Panc1 (cell line): Measurements from ENCODE around the gene SAV1. TPM values are rescaled to one million over a fixed set of nuclear protein-coding genes. Genes with fewer than 3 reads are reported as not detected.

Source experiments
- ATAC-seq: fragments of 200-7000 bp; cut with Tn5 transposase; 2 replicates; pipeline ENCODE4 v1.9.1; 2020; ENCODE audit warnings: mild to moderate bottlenecking, moderate library complexity
- BruUV-seq: library from RNA; stranded (reverse); fragments of 400-500 nt; replicated peaks from 2 replicates; lab custom pipeline; 2021; lab: Mats Ljungman, UMichigan
- CTCF ChIA-PET: fragments of 300-600 bp; sonication (Branson Sonifier 250); formaldehyde crosslinking; loops from one replicate; lab custom pipeline; 2022; ENCODE audit warnings: antibody characterized with exemption; lab: Charles Lee
- POLR2A ChIA-PET: fragments of 300-600 bp; sonication (Branson Sonifier 250); formaldehyde crosslinking; loops from one replicate; lab custom pipeline; 2022; ENCODE audit warnings: antibody characterized with exemption; lab: Charles Lee
- DNase-seq: peaks from one replicate; pipeline ENCODE4 v3.0.0-alpha.2; 2010; ENCODE audit warnings: low read depth, low spot score
- H3K27ac ChIP-seq: 2 replicates; pipeline ENCODE4 v1.5.1; 2011; ENCODE audit warnings: mild to moderate bottlenecking, low read length, inconsistent platforms
- H3K27me3 ChIP-seq: fragments of 200-500 bp; sonication (Bioruptor generic); 2 replicates; pipeline ENCODE4 v1.6.0; 2014; ENCODE audit warnings: low read length, inconsistent platforms; ENCODE audit not compliant: control insufficient read depth, insufficient read depth
- H3K36me3 ChIP-seq: fragments of 200-500 bp; sonication (Bioruptor generic); 2 replicates; pipeline ENCODE4 v1.5.1; 2014; ENCODE audit warnings: inconsistent platforms, mild to moderate bottlenecking, low read length, moderate library complexity; ENCODE audit not compliant: control insufficient read depth, insufficient read depth
- H3K4me1 ChIP-seq: 2 replicates; pipeline ENCODE4 v1.5.1; 2011; ENCODE audit warnings: inconsistent platforms, mild to moderate bottlenecking, low read length, moderate library complexity; ENCODE audit not compliant: control insufficient read depth, insufficient read depth
- H3K4me3 ChIP-seq, 2 experiments: 2 replicates each; pipeline ENCODE4 v1.5.1; 2011 to 2012; ENCODE audit warnings: low read depth in 2 of 2, low read length in 2 of 2, mild to moderate bottlenecking in 2 of 2, inconsistent platforms in 1 of 2, moderate library complexity in 1 of 2
- H3K9me3 ChIP-seq: fragments of 200-500 bp; sonication (Bioruptor generic); 2 replicates; pipeline ENCODE4 v1.5.1; 2014; ENCODE audit warnings: low read depth, mild to moderate bottlenecking, inconsistent platforms, low read length, moderate library complexity; ENCODE audit not compliant: control insufficient read depth, insufficient read depth
- POLR2AphosphoS5 ChIP-seq: IDR thresholded peaks from 2 replicates; pipeline ENCODE4 v1.6.1; 2012; ENCODE audit warnings: mild to moderate bottlenecking, low read depth, low read length, moderate library complexity
- SIN3A ChIP-seq: IDR thresholded peaks from 2 replicates; pipeline ENCODE4 v1.6.1; 2012; ENCODE audit warnings: low read depth, mild to moderate bottlenecking, low read length, moderate library complexity, borderline replicate concordance; ENCODE audit not compliant: insufficient read depth
- TCF7L2 ChIP-seq: IDR thresholded peaks from 2 replicates; pipeline ENCODE4 v1.6.1; 2011; ENCODE audit warnings: mild to moderate bottlenecking, low read depth, low read length, inconsistent platforms
- in situ Hi-C: cut with HindIII; loops from 2 replicates; pipeline ENCODE4 v1.10.0; 2016; ENCODE audit warnings: low sequenced_read_pairs, low pct_unique_long_range_greater_than_20kb
- intact Hi-C: fragments of 100-400 bp; cut with micrococcal nuclease; formaldehyde crosslinking; loops from one replicate; pipeline ENCODE4 v1.10.0; 2022; ENCODE audit not compliant: unreplicated experiment
- total RNA-seq: library from RNA; stranded (reverse); gene quantifications from one replicate; pipeline ENCODE4 v1.2.1, GENCODE V29; 2021; ENCODE audit not compliant: unreplicated experiment
- TF ChIP-seq, protein P1 (sequence below): fragments of 450-650 bp; IDR thresholded peaks from 2 replicates; pipeline ENCODE4 v1.5.1; 2017; ENCODE audit warnings: mild to moderate bottlenecking
- TF ChIP-seq, protein P2 (sequence below), 2 experiments: IDR thresholded peaks; 2 replicates each; pipeline ENCODE4 v1.6.1; 2011 to 2012; ENCODE audit warnings: low read depth in 2 of 2, control low read depth in 1 of 2, low read length in 1 of 2, mild to moderate bottlenecking in 1 of 2, moderate library complexity in 1 of 2; ENCODE audit not compliant: insufficient read depth in 1 of 2

The SAV1 gene
- total RNA-seq, 1 experiment from 2014 or later, result 13.2 TPM

DNA sequence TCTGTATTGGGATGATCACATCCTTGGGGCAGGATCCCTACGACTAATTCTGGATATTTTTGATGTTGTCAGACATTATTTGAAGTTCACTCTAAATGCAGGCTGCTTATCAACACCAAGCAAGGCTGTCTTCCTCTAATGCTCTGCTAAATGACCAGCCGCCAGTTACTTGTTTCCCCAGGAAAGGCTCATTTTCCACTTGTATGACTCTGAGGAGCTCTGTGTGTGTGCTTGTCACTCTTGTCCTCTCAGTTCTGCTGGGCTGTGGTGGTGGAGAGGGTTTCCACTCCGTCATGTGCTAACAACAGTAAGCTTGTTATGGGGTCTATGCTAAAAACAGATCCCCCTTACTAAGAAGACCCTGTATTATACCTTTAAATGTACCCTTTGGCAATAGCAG is 66.1 kb downstream of the SAV1 start:
- no TSS peak for BruUV-seq
- no peak overlapping the region for H3K27ac ChIP-seq
- CTCF ChIA-PET, result no interaction called here

DNA sequence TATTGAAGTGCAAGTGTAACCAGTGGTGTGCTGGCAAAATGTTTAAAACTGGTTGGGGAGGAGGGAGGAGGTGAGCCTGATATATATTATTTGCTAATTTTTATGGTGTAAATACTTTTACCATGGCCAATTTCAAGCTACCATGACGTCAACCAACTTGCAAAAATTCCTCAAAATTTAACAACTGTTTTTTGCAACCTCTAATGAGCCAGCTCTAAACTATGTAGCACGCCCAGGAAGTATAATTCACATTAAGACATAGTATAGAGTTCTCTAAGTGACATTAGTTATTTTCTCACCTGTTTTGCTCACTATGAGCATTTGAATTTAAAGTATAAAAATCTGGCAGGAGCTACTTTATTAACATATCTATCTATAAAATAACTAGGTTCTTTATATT is 66.7 kb downstream of the SAV1 start:
- no peak overlapping the region for H3K4me3 ChIP-seq
- in situ Hi-C loops (no loop called here), intact Hi-C loops (loop anchor here (5.0 to 10.0 kb wide), 2 partner anchors 171 to 263 kb away; no protein-coding TSS in a partner anchor)
- ATAC-seq (no peak), DNase-seq (no peak)
- BruUV-seq, result no TSS peak
- no peaks in the 10 kb centered on the region for H3K9me3 ChIP-seq
- H3K36me3 ChIP-seq, result no peaks in the 10 kb centered on the region
- H3K27me3 ChIP-seq, result no peaks in the 10 kb centered on the region
- CTCF ChIA-PET, result no interaction called here
- POLR2A ChIA-PET, result interaction anchor here (0.6 kb wide), 1 partner anchor 67 kb away, joined by 3 read pairs; the partner anchor contains the start of gene SAV1
- H3K4me1 ChIP-seq, result no peaks in the 10 kb centered on the region
- no peak for TF ChIP-seq SIN3A
- TF ChIP-seq, protein P1, sequence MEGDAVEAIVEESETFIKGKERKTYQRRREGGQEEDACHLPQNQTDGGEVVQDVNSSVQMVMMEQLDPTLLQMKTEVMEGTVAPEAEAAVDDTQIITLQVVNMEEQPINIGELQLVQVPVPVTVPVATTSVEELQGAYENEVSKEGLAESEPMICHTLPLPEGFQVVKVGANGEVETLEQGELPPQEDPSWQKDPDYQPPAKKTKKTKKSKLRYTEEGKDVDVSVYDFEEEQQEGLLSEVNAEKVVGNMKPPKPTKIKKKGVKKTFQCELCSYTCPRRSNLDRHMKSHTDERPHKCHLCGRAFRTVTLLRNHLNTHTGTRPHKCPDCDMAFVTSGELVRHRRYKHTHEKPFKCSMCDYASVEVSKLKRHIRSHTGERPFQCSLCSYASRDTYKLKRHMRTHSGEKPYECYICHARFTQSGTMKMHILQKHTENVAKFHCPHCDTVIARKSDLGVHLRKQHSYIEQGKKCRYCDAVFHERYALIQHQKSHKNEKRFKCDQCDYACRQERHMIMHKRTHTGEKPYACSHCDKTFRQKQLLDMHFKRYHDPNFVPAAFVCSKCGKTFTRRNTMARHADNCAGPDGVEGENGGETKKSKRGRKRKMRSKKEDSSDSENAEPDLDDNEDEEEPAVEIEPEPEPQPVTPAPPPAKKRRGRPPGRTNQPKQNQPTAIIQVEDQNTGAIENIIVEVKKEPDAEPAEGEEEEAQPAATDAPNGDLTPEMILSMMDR, result no peak
- TF ChIP-seq, protein P2, sequence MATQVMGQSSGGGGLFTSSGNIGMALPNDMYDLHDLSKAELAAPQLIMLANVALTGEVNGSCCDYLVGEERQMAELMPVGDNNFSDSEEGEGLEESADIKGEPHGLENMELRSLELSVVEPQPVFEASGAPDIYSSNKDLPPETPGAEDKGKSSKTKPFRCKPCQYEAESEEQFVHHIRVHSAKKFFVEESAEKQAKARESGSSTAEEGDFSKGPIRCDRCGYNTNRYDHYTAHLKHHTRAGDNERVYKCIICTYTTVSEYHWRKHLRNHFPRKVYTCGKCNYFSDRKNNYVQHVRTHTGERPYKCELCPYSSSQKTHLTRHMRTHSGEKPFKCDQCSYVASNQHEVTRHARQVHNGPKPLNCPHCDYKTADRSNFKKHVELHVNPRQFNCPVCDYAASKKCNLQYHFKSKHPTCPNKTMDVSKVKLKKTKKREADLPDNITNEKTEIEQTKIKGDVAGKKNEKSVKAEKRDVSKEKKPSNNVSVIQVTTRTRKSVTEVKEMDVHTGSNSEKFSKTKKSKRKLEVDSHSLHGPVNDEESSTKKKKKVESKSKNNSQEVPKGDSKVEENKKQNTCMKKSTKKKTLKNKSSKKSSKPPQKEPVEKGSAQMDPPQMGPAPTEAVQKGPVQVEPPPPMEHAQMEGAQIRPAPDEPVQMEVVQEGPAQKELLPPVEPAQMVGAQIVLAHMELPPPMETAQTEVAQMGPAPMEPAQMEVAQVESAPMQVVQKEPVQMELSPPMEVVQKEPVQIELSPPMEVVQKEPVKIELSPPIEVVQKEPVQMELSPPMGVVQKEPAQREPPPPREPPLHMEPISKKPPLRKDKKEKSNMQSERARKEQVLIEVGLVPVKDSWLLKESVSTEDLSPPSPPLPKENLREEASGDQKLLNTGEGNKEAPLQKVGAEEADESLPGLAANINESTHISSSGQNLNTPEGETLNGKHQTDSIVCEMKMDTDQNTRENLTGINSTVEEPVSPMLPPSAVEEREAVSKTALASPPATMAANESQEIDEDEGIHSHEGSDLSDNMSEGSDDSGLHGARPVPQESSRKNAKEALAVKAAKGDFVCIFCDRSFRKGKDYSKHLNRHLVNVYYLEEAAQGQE (IDR thresholded peaks at IDR 0.05; ENCODE audit: insufficient read depth in 1 of 2, low read depth in 2 of 2, low read length in 1 of 2), result no peak
- no peak overlapping the region for H3K27ac ChIP-seq

More for the DNA sequence above, 66.1 kb downstream of the SAV1 start:
- TF ChIP-seq, protein P1, result no peak
- TF ChIP-seq, protein P2 (IDR thresholded peaks at IDR 0.05; ENCODE audit: insufficient read depth in 1 of 2, low read depth in 2 of 2, low read length in 1 of 2), result no peak
- TF ChIP-seq TCF7L2 (no peak), POLR2AphosphoS5 (no peak), SIN3A (no peak)
- Histone ChIP-seq H3K4me1 (no peaks in the 10 kb centered on the region), H3K27me3 (no peaks in the 10 kb centered on the region), H3K36me3 (no peaks in the 10 kb centered on the region), H3K9me3 (no peaks in the 10 kb centered on the region), H3K4me3 (no peak overlapping the region)
- in situ Hi-C loops, result no loop called here
- POLR2A ChIA-PET, result no interaction called here
- DNase-seq (no peak), ATAC-seq (no peak)
- intact Hi-C loops, result loop anchor here (5.0 to 10.0 kb wide), 2 partner anchors 170 to 263 kb away; no protein-coding TSS in a partner anchor
